HG03159 (cell line): ENCODE results near the gene CLK2.
"Not testable (repeated sequence)": the region's sequence is repeated elsewhere in the genome, so short reads cannot be mapped to it uniquely, and the experiment has no call there.

Experiments used
- ATAC-seq: cut with Tn5 transposase; IDR thresholded peaks from one replicate; pipeline ENCODE4 v1.9.1; 2021; ENCODE audit warnings: mild to moderate bottlenecking, moderate library complexity; ENCODE audit not compliant: unreplicated experiment

CLK2 gene

DNA sequence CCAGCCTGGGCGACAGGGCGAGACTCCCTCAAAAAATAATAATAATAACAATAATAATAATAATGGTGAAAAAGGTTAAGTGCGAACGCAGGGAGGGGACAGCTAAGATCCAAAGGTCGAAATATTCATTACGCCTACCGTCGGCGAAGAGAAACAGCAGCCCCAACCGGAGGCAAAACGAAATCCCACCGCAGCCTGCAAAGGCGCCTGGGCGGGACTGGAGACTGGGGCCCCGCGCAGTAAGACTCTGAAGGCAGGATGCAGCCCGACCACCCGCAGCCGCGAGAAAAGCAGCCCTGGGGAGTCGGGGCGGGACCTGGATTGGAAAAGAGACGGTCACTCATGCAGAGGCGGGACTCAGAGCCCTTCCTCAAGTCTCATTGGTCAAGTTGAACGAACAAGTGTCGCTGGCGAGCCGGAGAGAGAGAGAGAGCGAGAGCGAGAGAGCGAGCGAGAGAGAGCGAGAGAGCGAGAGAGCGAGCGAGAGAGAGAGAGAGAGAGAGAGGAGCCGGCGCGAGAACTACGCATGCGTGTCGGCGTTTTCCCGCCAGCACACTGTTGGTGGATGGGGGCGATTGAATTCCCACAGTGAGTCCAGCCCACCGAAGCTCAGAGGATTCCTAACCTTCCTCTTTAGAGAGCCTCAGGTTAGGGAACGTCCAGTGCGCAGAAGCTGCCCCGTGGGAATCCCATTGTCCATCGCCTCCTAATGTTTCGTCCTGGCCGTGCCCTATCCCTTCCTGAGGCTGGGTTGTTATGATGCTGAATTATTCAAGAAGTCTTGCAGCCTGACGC is 28.7 kb downstream of the CLK2 start:
- peak; percentile 86 for ATAC-seq

GRCh38 chr1:155242805-155243358 is 30.4 kb downstream of the CLK2 start:
- ATAC-seq: no peak

DNA sequence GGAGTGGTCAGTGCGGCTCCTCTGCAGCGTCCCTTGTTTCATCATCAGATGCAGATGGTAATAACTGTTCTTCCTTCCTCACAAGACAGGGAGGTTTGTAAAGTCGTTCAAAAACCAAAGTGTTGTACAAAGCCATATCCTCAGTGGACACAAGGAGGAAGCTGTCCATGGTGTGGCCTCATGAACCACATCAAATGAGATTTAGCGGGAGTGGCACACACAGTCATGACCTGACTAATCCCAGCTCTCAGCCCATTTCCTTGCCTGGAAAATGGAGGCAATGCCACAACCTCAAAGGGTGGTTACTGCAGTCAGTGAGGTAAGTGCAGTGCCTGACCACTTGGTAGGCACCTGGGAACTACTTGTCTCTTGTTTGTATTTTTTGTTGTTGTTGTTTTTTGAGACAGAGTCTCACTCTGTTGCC is 31.5 kb downstream of the CLK2 start:
- no peak for ATAC-seq

DNA sequence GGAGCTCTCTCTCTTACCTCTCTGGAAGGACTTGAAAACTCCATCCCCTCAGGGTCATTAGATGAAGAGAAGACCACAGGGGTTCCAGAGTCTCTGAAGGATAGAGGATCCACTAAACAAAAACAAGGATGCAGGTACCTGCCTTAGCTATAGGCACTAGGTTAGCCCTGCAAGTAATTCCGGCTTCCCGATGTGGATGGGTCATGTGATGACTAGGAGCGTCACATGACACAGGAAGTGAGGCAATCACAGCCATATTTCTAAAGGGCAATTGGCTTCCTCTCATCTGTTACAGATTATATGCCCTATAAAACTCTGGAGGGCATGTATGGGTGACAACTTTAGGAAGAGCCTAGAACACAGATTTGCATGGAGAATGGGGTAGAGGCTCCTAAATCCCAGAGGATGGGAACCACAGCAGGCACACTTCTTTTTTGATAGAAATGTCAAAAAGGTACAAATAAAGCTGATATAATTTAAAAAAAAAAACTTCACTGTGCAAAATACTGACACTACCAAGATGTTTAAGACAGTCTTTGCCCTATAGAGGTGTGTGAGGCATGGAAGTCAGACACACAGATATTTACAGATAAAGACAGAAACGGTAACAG is 32.1 kb downstream of the CLK2 start:
- ATAC-seq: no peak

DNA sequence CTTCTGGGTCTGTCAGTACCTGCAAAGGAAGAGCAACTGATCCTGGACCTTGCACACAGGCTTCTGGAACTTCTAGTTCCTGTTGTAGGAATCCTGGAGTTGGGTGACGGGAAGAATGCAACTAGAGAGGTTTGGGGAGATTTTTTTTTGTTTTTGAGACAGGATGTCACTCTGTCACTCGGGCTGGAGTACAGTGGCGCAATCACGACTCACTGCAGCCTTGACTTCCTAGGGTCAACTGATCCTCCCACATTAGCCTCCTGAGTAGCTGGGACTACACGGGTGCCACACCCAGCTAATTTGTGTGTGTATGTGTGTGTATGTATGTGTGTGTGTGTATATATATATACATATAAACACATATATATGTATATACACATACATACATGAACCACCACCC is 36.9 kb downstream of the CLK2 start:
- no peak for ATAC-seq

DNA sequence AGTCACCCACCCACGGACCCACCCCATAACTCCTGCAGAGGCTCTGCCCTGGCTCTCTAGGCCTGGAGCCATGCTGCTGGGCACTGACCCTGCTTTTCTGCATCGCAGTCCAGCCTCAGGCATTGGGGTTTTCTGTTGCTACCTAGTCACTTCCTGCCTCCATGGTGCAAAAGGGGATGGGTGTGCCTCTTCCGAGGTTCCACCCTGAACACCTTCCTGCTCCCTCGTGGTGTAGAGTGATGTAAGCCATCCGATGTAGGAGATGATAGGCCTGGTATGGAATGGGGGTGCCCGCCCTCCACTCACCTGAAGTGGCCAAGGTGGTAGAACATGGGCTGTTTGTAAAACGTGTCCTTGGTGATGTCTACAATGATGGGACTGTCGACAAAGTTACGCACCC is 37.9 kb downstream of the CLK2 start:
- ATAC-seq: not testable (repeated sequence)

DNA sequence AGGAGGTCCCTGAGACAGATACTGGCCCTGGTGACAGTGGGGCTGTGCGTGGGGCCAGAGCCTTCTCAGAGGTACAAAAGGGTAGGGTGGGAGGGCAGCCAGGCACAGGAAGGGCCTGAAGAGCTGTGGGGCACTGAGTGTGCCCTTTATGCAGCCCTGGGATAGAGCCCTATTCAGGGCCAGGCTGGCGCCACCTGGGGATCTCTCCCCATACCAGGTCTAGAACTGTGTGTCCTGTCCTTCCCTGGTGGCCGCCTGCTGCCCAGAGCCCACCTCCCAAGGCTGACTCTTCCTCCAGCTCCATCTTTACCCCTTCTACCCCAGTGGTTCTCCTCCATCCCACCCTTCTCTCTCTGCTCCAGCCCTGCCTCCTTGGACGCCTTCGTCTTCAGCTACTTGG is 39.8 kb downstream of the CLK2 start:
- ATAC-seq: not testable (repeated sequence)

DNA sequence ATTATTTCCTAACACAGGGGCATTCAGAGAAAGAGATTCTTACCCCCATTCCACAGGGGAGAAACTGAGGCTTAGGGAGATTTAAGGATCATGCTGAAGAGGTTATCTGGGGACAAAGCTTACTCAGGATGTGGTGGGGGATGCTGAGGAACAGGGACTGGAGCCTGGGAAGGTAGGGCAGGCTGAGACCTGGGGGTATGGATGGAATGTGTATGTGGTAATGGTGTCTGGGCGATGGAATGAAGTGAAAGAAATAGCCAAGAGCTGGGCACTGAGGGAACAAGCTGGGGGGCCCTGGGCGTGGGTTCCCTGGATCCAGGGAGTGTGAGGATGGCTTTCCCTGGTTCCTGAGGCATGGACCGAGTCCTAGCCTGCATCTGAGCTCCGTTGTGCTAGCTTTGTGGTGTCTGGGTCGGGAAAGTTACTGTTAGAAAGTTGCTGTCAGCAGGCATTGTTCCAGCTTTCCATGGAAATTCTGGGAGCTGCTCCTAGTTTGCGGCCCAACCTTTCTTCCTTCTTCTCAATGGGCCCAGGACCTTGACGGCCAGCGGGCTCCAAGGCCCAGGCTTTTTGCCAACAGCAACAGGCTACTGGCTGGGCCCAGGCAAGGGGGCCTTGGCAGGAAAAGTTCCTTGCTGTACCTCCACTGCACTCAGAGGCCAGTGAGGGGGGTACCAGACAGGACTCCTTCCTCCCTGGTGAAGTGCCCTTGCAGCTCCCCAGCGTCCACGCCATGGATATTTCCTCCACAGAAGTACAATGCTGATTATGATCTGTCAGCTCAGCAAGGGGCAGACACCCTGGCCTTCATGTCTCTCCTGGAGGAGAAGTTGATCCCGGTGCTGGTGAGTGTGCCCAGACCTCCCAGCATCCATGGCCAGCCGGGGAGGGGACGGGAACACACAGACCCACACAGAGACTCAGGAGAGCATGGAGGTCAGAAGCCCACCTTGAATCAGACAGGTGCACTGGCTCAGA is 41.0 kb downstream of the CLK2 start:
- ATAC-seq: not testable (repeated sequence)

- not testable (repeated sequence) for ATAC-seq
Observed at GRCh38 chr1:155231302-155231701, 42.0 kb downstream of the CLK2 start.

DNA sequence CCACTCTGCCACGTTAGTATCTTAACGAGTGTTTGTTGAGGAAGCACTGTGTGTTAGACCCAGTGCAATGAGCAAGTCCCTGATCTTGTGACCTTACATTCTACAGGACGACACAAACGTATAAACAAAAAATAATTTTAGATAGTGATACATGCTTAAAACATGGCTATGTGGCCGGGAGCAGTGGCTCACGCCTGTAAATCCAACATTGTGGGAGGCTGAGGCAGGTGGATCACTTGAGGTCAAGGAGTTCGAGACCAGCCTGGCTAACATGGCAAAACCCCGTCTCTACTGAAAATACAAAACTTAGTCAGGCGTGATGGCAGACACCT is 45.2 kb downstream of the CLK2 start:
- no peak for ATAC-seq

DNA sequence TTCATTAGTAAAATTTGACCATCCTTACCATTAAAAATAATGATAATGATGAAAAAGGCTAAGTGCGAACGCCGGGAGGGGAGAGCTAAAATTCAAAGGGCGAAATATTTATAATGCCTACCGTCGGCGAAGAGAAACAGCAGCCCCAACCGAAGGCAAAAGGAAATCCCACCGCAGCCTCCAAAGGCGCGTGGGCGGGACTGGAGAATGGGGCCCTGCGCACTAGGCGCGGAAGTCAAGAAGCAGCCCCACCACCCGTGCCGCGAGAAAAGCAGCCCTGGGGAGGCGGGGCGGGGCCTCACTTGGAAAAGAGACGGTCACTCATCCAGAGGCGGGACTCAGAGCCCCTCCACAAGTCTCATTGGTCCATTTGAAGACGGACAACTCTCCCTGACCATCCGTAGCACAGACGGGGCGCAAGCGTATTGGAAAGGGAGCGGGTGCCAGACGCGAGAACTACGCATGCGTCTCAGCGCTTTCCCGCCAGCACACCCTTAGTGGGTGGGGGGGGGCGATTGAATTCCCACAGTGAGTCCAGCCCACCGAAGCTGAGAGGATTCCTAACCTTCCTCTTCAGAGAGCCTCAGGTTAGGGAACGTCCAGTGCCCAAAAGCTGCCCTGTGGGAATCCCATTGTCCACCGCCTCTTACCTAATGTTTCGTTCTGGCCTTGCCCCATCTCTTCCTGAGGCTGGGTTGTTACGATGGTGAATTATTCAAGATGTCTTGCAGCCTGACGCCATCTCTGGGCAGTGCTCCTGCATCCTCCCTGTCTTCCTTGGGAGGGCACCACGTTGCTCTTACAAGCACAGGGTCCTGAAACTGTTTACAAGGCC is 45.8 kb downstream of the CLK2 start:
- ATAC-seq: peak; percentile 89

- no peak for ATAC-seq
Observed at GRCh38 chr1:155226910-155227260, 46.4 kb downstream of the CLK2 start.

DNA sequence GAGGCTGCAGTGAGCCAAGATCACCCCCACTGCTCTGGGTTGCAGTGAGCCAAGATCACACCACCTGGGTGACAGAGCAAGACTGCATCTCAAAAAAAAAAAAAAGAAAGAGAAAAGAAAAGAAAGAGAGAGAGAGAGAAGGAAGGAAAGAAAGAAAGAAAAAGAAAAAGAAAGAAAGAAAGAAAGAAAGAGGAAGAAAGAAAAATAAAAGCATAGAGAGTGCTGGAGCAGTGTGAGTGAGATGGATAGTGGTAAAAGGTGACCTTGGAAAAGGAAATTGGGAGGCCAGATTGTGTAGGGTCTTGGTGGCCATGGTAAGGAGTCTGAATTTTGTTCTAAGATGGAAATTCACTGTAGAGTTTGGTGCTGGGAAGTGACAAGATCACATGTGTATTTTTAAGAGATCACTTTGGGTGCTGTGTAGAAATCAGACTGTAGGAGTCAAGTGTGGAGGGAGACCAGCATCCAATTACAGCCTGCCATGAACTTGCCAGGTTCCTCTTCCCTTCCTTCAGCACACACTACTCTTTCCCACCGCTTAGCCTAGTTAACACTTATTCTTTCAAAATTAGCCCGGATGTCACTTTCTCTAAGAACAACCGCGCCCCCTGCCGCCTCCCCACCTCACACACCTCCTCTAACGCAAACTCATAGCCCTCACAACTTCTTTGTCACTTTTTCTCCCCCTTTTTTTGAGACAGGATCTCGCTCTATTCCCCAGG is 47.0 kb downstream of the CLK2 start:
- ATAC-seq: no peak

GRCh38 chr1:155225404-155225759 is 47.9 kb downstream of the CLK2 start:
- ATAC-seq: not testable (repeated sequence)

- no peak for ATAC-seq
Observed at GRCh38 chr1:155223047-155223446, 50.3 kb downstream of the CLK2 start.

DNA sequence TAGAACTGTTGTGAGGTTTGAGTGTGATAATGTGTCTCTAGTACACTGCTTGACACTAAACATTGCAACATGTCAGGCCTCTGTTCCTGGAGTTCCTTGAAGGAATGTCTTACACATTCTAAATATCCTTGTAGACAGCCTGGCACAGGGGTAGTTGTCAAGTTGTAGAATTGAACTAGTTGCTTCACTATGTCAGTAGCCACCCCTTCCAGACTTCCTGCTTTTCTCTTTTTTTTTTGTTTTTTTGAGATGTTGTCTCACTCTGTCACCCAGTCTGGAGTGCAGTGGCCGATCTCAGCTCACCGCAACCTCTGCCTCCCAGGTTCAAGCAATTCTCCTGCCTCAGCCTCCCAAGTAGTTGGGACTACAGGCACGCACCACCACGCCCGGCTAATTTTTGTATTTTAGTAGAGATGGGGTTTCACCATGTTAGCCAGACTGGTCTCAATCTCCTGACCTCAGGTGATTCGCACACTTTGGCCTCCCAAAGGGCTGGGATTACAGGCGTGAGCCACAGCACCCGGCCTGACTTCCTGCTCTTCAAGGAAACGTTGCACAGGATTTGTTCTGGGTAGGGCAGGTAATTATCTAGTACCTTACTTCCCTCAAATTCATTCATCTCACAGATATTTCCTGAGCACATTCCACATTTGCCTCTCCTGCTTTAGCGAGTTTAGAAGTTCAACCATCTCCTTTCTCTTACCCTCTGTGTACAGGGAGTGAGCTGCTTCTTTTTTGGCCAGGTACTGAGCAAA is 52.9 kb downstream of the CLK2 start:
- not testable (repeated sequence) for ATAC-seq

DNA sequence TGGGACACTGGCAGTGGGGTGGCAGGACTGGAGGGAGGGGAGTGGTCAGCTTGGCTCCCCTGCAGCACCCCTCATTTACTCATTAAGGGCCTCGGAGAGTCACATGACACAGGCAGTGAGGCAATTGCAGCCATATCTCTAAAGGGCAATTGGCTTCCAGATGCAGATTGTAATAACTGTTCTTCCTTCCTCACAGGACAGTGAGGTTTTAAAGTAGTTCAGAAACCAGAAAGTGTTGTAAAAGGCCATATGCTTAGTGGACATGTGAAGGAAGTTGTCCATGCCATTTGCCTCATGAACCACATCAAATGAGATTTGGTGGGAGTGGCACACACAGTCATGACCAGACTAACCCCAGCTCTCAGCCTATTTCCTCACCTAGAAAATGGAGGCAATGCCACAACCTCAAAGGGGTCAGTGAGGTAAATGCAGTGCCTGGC is 53.7 kb downstream of the CLK2 start:
- ATAC-seq: no peak

- ATAC-seq: no peak
Observed at GRCh38 chr1:155218854-155219591, 54.3 kb downstream of the CLK2 start.
